HG03571 (cell line): ENCODE measurements around the gene PTCD2.

Experiments used
- ATAC-seq: cut with Tn5 transposase; IDR thresholded peaks from one replicate; pipeline ENCODE4 v1.9.1; 2021; ENCODE audit not compliant: unreplicated experiment

Gene PTCD2, protein sequence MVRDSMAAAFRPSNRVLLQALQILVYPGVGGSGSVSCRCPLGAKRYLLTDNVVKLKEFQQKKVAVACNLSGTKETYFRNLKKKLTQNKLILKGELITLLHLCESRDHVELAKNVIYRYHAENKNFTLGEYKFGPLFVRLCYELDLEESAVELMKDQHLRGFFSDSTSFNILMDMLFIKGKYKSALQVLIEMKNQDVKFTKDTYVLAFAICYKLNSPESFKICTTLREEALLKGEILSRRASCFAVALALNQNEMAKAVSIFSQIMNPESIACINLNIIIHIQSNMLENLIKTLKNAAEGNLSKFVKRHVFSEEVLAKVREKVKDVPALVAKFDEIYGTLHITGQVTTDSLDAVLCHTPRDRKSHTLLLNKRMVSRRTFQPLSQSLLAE

GRCh38 chr5:72319976-72320752, at the start of gene PTCD2, which contains the start of gene MRPS27:
PTCD2 (plus strand) TSS chr5:72320373; CDS start chr5:72320383, 10 bp downstream.
MRPS27 (minus strand) TSS chr5:72320240; CDS start chr5:72320221, 19 bp downstream.
- ATAC-seq, result peak; percentile 99

GRCh38 chr5:72271702-72272101, 48.5 kb upstream of the PTCD2 start:
- ATAC-seq, result no peak

- ATAC-seq, result no peak
Measured at GRCh38 chr5:72272398-72272797, 47.8 kb upstream of the PTCD2 start.

GRCh38 chr5:72273547-72273946, 46.6 kb upstream of the PTCD2 start:
- ATAC-seq, result no peak

DNA sequence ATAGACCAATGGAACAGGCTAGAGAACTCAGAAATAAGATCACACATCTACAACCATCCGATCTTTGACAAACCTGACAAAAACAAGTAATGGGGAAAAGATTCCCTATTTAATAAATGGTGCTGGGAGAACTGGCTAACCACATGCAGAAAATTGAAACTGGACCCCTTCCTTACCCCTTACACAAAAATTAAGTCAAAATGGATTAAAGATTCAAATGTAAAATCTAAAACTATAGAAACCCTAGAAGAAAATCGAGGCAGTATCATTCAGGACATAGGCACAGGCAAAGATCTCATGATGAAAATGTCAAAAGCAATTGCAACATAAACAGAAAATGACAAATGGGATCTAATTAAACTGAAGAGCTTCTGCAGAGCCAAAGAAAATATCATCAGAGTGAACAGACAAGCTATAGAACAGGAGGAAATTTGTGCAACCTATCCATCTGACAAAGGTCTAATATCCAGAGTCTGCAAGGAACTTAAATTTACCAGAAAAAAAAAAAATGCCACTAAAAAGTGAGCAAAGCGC, 43.9 kb upstream of the PTCD2 start:
- ATAC-seq, result no peak

GRCh38 chr5:72280581-72281069, 39.5 kb upstream of the PTCD2 start:
- no peak for ATAC-seq

- ATAC-seq, result no peak
Measured at GRCh38 chr5:72281430-72281763, 38.8 kb upstream of the PTCD2 start.

- no peak for ATAC-seq
Measured at GRCh38 chr5:72281764-72282499, 38.2 kb upstream of the PTCD2 start.

- no peak for ATAC-seq
Measured at GRCh38 chr5:72282878-72283277, 37.3 kb upstream of the PTCD2 start.

- no peak for ATAC-seq
Measured at GRCh38 chr5:72283358-72283757, 36.8 kb upstream of the PTCD2 start.

- ATAC-seq, result no peak
Measured at GRCh38 chr5:72284559-72285423, 35.4 kb upstream of the PTCD2 start.

DNA sequence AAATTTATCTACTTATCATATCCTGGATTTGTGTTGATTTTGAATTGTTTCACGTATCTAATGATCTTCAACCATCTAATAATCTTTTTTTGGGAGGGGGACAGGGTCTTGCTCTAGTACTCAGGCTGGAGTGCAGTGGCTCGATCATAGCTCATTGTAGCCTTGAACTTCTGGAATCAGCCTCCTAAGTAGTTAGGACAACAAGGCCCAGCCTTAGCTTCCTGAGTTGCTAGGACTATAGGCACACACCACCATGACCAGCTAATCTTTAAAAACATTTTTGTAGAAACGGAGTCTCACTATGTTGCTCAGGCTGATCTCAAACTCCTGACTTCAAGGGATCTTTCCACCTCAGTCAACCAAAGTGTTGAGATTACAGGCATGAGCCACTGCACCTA, 34.8 kb upstream of the PTCD2 start:
- no peak for ATAC-seq

GRCh38 chr5:72286798-72287197, 33.4 kb upstream of the PTCD2 start:
- no peak for ATAC-seq

DNA sequence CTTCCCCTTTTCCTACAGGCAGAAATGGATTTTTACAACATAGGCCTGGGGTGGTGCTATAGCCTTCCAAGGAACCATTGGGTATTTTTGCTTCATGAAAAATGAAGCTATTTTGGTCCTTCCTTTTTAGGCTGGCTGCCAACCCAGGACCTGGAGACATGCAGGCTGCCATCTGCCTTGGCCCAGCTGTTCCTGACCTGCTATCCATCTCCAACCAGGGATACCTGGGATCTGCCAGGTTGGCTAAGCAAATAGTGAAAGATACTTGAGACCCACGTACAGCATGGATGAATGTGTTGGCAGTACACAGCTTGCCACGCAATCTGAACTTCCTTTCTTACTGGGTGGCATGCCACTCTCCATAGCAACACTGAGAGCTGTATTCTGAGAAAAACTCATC, 31.2 kb upstream of the PTCD2 start:
- no peak for ATAC-seq

DNA sequence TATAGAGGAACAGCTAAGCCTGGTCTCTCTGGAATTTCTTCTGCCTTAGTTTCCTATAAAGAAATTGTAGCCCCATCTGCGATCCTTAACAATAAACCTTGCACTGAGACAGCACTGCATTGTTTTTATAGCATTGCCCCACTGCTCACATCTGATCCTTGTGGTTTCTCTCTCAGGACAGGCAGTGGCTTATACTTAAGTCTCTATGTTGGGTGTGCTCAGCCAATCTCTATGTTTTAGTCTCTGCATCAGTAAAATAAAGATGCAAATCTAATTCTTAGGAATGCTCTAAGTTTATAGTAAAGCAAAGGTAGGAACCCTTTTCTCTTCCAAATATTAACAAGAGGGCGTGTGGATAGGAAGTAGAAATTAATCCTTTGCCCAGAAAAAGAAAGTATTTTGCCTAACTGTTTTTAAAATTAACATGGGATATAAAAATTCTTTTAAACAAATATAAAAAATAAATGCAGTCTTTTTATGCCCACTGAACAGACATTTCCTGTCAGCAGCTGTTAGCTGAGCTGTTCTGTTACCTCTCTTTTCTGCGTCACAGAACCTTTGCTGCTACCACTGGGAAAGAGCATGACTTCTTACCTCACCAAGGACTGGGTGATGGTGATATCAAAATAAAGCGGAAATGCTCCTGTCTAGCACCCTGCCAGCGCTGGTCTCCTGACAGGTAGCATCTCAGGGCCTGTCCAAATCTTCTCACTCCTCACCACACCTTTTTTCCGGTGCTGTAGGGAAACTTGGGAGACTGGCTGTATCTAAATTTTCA, 29.6 kb upstream of the PTCD2 start:
- no peak for ATAC-seq

GRCh38 chr5:72291601-72292000, 28.6 kb upstream of the PTCD2 start:
- no peak for ATAC-seq

DNA sequence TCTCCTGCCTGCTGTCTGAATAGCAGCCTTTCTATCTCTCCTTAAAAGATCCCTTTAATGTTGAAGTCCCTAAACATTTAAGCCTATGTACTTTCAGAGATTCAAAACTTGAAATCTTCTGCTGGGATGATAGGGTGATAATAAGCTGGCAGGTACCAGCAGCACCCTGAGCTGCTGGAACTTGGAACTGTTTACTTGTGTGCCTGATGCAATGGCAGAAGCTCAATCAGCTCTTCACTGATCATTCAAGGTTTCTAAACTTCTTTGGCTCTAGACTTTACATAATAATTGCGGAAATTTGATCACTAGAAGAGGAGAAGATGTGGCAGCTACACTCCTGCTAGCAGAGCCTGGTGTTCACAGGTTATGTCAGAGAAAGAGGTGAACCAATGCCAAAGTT, 27.8 kb upstream of the PTCD2 start:
- no peak for ATAC-seq

DNA sequence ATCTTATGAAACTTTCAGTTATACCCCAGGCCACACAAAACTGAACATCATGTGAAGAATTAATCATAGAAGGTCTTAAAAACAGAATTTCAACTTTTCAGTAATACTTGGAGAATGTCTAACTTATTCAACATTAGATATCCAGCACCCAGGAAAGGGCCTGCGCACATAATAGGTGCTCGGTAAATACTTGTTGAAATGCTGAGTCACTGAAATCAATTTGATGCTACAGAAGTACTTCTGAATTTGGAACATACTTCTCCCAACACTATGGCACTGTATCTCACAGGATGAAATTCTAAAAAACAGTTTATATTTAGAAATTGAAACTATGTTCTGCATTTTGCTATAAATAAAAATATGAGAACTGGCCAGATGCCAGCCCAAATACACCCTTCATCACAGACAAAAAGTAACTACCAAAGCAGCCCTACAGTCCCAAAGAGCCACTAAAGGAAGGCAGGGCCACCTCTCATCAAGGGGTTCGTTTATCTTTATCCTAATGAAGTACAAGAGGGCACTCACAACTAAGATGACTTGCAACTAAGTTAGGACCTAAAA, 26.6 kb upstream of the PTCD2 start:
- ATAC-seq, result no peak

DNA sequence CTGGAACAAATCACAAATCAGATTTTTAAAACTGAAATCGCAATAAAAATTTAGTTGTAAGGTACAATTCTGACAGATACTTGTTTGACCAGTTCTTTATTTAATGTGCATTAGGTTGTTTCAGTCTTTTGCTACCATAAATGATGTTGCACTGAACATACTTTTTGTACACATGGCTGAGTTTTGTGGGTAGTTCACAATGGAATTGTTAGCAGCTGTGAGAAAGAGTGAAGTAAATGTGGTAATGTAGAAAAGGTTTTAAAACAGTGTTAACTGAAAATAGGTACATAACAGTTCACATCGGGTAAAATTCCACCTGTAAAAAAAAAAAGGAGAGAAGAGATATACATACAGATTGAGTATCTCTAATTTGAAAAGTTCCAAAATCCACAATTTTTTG, 25.7 kb upstream of the PTCD2 start:
- no peak for ATAC-seq
